Liver (tissue), 9 donors: Measurements from ENCODE around the gene RBM6. TPM values are rescaled to one million over a fixed set of nuclear protein-coding genes. Genes with fewer than 3 reads are reported as not detected.

Experiments used
- DNase-seq: peaks from one replicate; pipeline ENCODE4 v3.0.0-alpha.2; 2017; ENCODE audit warnings: low spot score
- H3K27ac ChIP-seq, 2 donors: one replicate each; pipeline ENCODE4 v1.7.0; 2013; ENCODE audit warnings: inconsistent platforms in 2 of 2, low read length in 2 of 2, control low read depth in 1 of 2, low read depth in 1 of 2, mild to moderate bottlenecking in 1 of 2
- H3K27me3 ChIP-seq, 4 donors: one replicate each; pipeline versions ENCODE4 v1.6.1 to v1.7.0; 2013; ENCODE audit warnings: low read length in 3 of 4, inconsistent platforms in 1 of 4, mild to moderate bottlenecking in 1 of 4, moderate library complexity in 1 of 4; ENCODE audit not compliant: control insufficient read depth in 4 of 4, insufficient read depth in 4 of 4
- H3K36me3 ChIP-seq, 4 donors: one replicate each; pipeline versions ENCODE4 v1.6.1 to v1.7.0; 2013; ENCODE audit warnings: low read length in 3 of 4, mild to moderate bottlenecking in 3 of 4, low read depth in 1 of 4, moderate library complexity in 1 of 4; ENCODE audit not compliant: control insufficient read depth in 4 of 4, insufficient read depth in 3 of 4
- H3K4me1 ChIP-seq, 4 donors: one replicate each; pipeline versions ENCODE4 v1.6.1 to v1.7.0; 2013; ENCODE audit warnings: low read length in 3 of 4, mild to moderate bottlenecking in 3 of 4, moderate library complexity in 1 of 4; ENCODE audit not compliant: control insufficient read depth in 4 of 4, insufficient read depth in 4 of 4
- H3K4me3 ChIP-seq, 3 donors: one replicate each; pipeline versions ENCODE4 v1.6.1 to v1.7.0; 2013; ENCODE audit warnings: low read length in 3 of 3, control low read depth in 1 of 3, low read depth in 1 of 3, mild to moderate bottlenecking in 1 of 3
- H3K9ac ChIP-seq, 2 donors: one replicate each; pipeline ENCODE4 v1.7.0; 2013; ENCODE audit warnings: low read length in 2 of 2, mild to moderate bottlenecking in 2 of 2, moderate library complexity in 2 of 2, control low read depth in 1 of 2, low read depth in 1 of 2
- H3K9me3 ChIP-seq, 4 donors: one replicate each; pipeline versions ENCODE4 v1.6.1 to v1.7.0; 2013; ENCODE audit warnings: low read length in 3 of 4; ENCODE audit not compliant: control insufficient read depth in 4 of 4
- EGR1 ChIP-seq, 2 donors: IDR thresholded peaks; 2 replicates each; pipeline ENCODE4 v1.6.1; 2016 to 2018; ENCODE audit warnings: antibody characterized with exemption in 2 of 2, low read depth in 2 of 2
- FOXA1 ChIP-seq: IDR thresholded peaks from 2 replicates; pipeline ENCODE4 v1.6.1; 2016; ENCODE audit warnings: antibody characterized with exemption
- FOXA2 ChIP-seq: IDR thresholded peaks from 2 replicates; pipeline ENCODE4 v1.6.1; 2016; ENCODE audit warnings: antibody characterized with exemption
- GABPA ChIP-seq, 2 donors: IDR thresholded peaks in 1 of 2; conservative IDR thresholded peaks in 1 of 2; 2 replicates each; pipeline ENCODE4 v1.6.1; 2016; ENCODE audit warnings: antibody characterized with exemption in 2 of 2, mild to moderate bottlenecking in 1 of 2, moderate library complexity in 1 of 2
- HNF4A ChIP-seq, 2 donors: conservative IDR thresholded peaks; 2 replicates each; pipeline ENCODE4 v1.6.1; 2016; ENCODE audit warnings: antibody characterized with exemption in 2 of 2, mild to moderate bottlenecking in 2 of 2
- JUND ChIP-seq, 2 donors: IDR thresholded peaks; 2 replicates each; pipeline ENCODE4 v1.6.1; 2016; ENCODE audit warnings: antibody characterized with exemption in 2 of 2
- MAX ChIP-seq: IDR thresholded peaks from 2 replicates; pipeline ENCODE4 v1.6.1; 2016; ENCODE audit warnings: antibody characterized with exemption
- NR2F2 ChIP-seq: IDR thresholded peaks from 2 replicates; pipeline ENCODE4 v1.6.1; 2016; ENCODE audit warnings: antibody characterized with exemption
- RXRA ChIP-seq, 2 donors: IDR thresholded peaks; 2 replicates each; pipeline ENCODE4 v1.6.1; 2017 to 2018; ENCODE audit warnings: antibody characterized with exemption in 2 of 2, mild to moderate bottlenecking in 1 of 2
- SP1 ChIP-seq: IDR thresholded peaks from 2 replicates; pipeline ENCODE4 v1.6.1; 2018; ENCODE audit warnings: antibody characterized with exemption, mild to moderate bottlenecking
- TAF1 ChIP-seq: conservative IDR thresholded peaks from 2 replicates; pipeline ENCODE4 v1.6.1; 2016; ENCODE audit warnings: antibody characterized with exemption, mild to moderate bottlenecking
- YY1 ChIP-seq: IDR thresholded peaks from 2 replicates; pipeline ENCODE4 v1.6.1; 2016; ENCODE audit warnings: antibody characterized with exemption, mild to moderate bottlenecking
- ZBTB33 ChIP-seq: IDR thresholded peaks from 2 replicates; pipeline ENCODE4 v1.6.1; 2016; ENCODE audit warnings: antibody characterized with exemption
- WGBS: extraction: QIAGEN DNeasy Blood & Tissue Kit; methylation state at CpG from one replicate; pipeline ENCODE4 v1.1.7; 2013; 5-methylcytosine and 5-hydroxymethylcytosine counted together
- polyA plus RNA-seq, 2 donors: library from polyadenylated mRNA; stranded (reverse) in 1 of 2; unstranded in 1 of 2; fragments of 200-250 nt in 1 of 2; fragments of >200 nt in 1 of 2; fragmentation: Nextera tagmentation in 1 of 2; extraction: Ambion mirVana in 1 of 2; gene quantifications; one replicate each; pipeline versions ENCODE4 v1.2.1 to v1.2.3, GENCODE V29; 2013 to 2015
- total RNA-seq, 2 donors: library from RNA; depleted of rRNA; stranded (reverse); fragments of >200 nt; gene quantifications; one replicate each; pipeline ENCODE4 v1.2.3, GENCODE V29; 2014
- TF ChIP-seq, protein P1 (sequence below): IDR thresholded peaks from 2 replicates; pipeline ENCODE4 v1.6.1; 2016; ENCODE audit warnings: antibody characterized with exemption
- TF ChIP-seq, protein P2 (sequence below): fragments of 150-350 bp; IDR thresholded peaks from 2 replicates; pipeline ENCODE4 v1.5.1; 2017; ENCODE audit warnings: improper control_type of control experiment, low read depth, low read length; ENCODE audit not compliant: missing input control
- TF ChIP-seq, protein P3 (sequence below): IDR thresholded peaks from 2 replicates; pipeline ENCODE4 v1.6.1; 2016; ENCODE audit warnings: antibody characterized with exemption, mild to moderate bottlenecking
- donor health status: healthy.
- donor health status: healthy.
- donor health status: healthy.
- donor health status: healthy.
- donor health status: healthy.

The RBM6 gene
- total and polyA plus RNA-seq, 4 donors: 10.9 to 59.2 (median 37.5) TPM

DNA sequence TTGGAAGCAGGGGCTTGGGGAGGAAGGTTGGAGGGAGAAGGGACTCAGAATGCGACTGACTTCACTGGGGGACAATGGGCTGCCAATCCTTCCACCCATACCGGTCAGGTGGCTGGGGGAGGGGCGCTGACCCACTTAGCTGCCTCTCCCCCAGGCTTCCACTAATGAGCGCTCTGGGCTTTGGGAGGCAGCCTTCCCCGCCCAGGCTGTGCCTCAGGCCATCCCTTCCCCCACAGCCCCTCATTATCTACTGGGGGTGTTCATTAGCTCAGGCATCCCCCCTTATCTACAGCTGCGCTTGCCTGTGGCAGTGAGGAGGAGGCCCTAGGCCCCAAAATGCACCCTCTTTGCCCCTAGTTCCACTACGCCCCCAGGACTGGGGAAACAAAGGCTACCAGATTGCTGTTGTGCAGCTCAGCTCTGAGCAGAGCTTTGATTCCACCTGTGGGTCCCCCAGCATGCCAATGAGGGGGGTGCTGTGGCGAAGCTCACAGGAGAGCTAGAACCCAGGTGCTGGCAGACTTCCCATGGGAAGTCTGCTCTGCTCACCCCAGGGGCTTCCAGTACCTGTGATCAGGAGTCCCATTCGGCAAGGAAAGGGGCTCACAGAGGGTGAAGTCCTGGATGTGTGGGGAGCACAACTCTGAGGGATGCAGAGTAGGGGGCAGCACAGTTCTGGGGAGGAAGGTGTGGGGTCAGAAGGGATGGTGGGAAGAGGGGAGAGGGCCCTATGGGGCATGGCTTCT is 185.8 kb downstream of the RBM6 start:
- Histone ChIP-seq H3K36me3 (peaks cover 0 to 1% (median 0%) of the 10 kb centered on the region in 4 donors), H3K27ac (no peak overlapping the region), H3K9ac (no peak overlapping the region), H3K4me1 (no peaks in the 10 kb centered on the region), H3K27me3 (no peaks in the 10 kb centered on the region), H3K9me3 (no peaks in the 10 kb centered on the region), H3K4me3 (no peak overlapping the region)
- TF ChIP-seq, protein P1, sequence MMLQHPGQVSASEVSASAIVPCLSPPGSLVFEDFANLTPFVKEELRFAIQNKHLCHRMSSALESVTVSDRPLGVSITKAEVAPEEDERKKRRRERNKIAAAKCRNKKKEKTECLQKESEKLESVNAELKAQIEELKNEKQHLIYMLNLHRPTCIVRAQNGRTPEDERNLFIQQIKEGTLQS: no peak
- no peak for TF ChIP-seq FOXA2
- TF ChIP-seq SP1: no peak
- no peak for TF ChIP-seq JUND (IDR thresholded peaks at IDR 0.05)
- TF ChIP-seq NR2F2: no peak
- no peak for TF ChIP-seq TAF1
- TF ChIP-seq, protein P2, sequence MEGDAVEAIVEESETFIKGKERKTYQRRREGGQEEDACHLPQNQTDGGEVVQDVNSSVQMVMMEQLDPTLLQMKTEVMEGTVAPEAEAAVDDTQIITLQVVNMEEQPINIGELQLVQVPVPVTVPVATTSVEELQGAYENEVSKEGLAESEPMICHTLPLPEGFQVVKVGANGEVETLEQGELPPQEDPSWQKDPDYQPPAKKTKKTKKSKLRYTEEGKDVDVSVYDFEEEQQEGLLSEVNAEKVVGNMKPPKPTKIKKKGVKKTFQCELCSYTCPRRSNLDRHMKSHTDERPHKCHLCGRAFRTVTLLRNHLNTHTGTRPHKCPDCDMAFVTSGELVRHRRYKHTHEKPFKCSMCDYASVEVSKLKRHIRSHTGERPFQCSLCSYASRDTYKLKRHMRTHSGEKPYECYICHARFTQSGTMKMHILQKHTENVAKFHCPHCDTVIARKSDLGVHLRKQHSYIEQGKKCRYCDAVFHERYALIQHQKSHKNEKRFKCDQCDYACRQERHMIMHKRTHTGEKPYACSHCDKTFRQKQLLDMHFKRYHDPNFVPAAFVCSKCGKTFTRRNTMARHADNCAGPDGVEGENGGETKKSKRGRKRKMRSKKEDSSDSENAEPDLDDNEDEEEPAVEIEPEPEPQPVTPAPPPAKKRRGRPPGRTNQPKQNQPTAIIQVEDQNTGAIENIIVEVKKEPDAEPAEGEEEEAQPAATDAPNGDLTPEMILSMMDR: no peak
- no peak for TF ChIP-seq ZBTB33
- TF ChIP-seq GABPA (IDR thresholded peaks at IDR 0.05 in 1 of 2, conservative IDR thresholded peaks at IDR 0.05 in 1 of 2): no peak
- TF ChIP-seq, protein P3, sequence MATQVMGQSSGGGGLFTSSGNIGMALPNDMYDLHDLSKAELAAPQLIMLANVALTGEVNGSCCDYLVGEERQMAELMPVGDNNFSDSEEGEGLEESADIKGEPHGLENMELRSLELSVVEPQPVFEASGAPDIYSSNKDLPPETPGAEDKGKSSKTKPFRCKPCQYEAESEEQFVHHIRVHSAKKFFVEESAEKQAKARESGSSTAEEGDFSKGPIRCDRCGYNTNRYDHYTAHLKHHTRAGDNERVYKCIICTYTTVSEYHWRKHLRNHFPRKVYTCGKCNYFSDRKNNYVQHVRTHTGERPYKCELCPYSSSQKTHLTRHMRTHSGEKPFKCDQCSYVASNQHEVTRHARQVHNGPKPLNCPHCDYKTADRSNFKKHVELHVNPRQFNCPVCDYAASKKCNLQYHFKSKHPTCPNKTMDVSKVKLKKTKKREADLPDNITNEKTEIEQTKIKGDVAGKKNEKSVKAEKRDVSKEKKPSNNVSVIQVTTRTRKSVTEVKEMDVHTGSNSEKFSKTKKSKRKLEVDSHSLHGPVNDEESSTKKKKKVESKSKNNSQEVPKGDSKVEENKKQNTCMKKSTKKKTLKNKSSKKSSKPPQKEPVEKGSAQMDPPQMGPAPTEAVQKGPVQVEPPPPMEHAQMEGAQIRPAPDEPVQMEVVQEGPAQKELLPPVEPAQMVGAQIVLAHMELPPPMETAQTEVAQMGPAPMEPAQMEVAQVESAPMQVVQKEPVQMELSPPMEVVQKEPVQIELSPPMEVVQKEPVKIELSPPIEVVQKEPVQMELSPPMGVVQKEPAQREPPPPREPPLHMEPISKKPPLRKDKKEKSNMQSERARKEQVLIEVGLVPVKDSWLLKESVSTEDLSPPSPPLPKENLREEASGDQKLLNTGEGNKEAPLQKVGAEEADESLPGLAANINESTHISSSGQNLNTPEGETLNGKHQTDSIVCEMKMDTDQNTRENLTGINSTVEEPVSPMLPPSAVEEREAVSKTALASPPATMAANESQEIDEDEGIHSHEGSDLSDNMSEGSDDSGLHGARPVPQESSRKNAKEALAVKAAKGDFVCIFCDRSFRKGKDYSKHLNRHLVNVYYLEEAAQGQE: no peak
- no peak for TF ChIP-seq FOXA1
- no peak for DNase-seq
- WGBS: 70% methylated on average over 9 of the region's 9 CpGs

DNA sequence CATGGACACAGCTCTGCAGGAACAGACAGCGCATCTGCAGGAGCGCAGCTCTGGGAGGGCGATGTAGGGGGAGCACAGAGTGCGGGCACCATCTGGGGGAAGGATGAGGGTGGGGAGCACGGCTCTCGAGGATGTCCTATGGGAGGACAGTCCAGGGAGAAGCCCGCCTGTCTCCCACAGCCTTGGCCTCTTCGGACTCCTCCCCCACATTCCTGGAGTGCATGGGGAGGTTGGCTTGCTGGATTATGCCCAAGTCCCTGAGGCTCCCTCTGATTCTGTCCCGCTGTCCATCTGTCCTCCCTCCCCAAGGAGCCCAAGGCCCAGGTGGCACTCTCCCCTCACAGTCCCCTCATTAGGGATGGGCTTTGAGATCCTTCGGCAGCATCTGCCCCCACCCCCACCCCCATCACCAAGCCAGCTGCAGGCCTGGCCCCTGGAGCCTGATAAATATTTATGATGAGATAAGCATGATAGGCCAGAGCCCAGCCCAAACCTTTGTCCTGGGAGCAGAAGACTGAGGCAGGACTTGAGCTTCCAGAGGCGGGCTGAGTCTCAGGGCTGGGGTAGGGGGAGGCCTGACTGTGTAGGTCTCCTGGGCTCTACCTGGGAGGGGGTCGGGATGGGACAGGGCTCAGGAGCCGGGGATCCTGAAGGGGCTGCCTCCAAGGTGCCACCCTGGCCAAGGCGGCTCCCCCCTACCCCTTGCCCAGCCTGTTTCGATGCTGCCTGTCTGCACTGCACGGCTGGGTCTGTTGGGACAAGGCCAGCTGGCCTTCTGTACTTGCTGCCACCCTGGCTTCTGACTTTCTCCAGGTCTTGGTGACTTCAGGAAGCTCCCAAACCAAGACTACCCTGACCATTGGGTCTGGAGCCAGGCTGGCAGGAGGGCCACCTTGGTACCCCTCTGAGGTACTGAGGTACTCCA is 186.6 kb downstream of the RBM6 start:
- Histone ChIP-seq H3K9me3 (no peaks in the 10 kb centered on the region), H3K27ac (no peak overlapping the region), H3K9ac (no peak overlapping the region), H3K27me3 (no peaks in the 10 kb centered on the region), H3K4me3 (no peak overlapping the region), H3K4me1 (no peaks in the 10 kb centered on the region), H3K36me3 (no peaks in the 10 kb centered on the region)
- 74% methylated on average over 16 of the region's 16 CpGs for WGBS
- no peak for DNase-seq
- TF ChIP-seq FOXA2 (no peak), RXRA (IDR thresholded peaks at IDR 0.05) (no peak), YY1 (no peak), MAX (no peak), HNF4A (conservative IDR thresholded peaks at IDR 0.05) (no peak), ZBTB33 (no peak), EGR1 (IDR thresholded peaks at IDR 0.05; ENCODE audit: low read depth in 2 of 2) (no peak)
- TF ChIP-seq, protein P3: no peak
